GM21825 (cell line): ENCODE measurements around the gene TSKS.

Experiments
- ATAC-seq: cut with Tn5 transposase; IDR thresholded peaks from one replicate; pipeline ENCODE4 v1.9.1; 2021; ENCODE audit warnings: mild to moderate bottlenecking, moderate library complexity; ENCODE audit not compliant: unreplicated experiment

TSKS gene

GRCh38 chr19:49767967-49768581, 5.0 kb upstream of the TSKS start:
- no peak for ATAC-seq

- no peak for ATAC-seq
These were observed 4.3 kb upstream of the TSKS start for GRCh38 chr19:49767381-49767780.

- peak; percentile 8 for ATAC-seq
These were observed 3.8 kb upstream of the TSKS start, which contains the start of gene AP2A1 for GRCh38 chr19:49766930-49767299. Gene AP2A1 (plus strand): TSS chr19:49767001. CDS start chr19:49767134, 133 bp downstream.

- ATAC-seq: peak; percentile 88
These were observed 3.2 kb upstream of the TSKS start for GRCh38 chr19:49766007-49766929.

- no peak for ATAC-seq
These were observed 1.2 kb upstream of the TSKS start for GRCh38 chr19:49764341-49764740.

GRCh38 chr19:49761625-49762311, 1.3 kb downstream of the TSKS start:
- ATAC-seq: no peak

- no peak for ATAC-seq
These were observed 1.9 kb downstream of the TSKS start for GRCh38 chr19:49761249-49761624.

- ATAC-seq: no peak
These were observed 4.8 kb downstream of the TSKS start for GRCh38 chr19:49758292-49758691.

- no peak for ATAC-seq
These were observed 7.2 kb downstream of the TSKS start for GRCh38 chr19:49755956-49756355.

- ATAC-seq: no peak
These were observed 10.4 kb downstream of the TSKS start for GRCh38 chr19:49752701-49753100.

GRCh38 chr19:49749771-49750170, 13.3 kb downstream of the TSKS start:
- ATAC-seq: no peak

GRCh38 chr19:49749055-49749716, 13.9 kb downstream of the TSKS start:
- no peak for ATAC-seq

- no peak for ATAC-seq
These were observed 16.7 kb downstream of the TSKS start for GRCh38 chr19:49746206-49746958.

GRCh38 chr19:49744946-49745381, 18.1 kb downstream of the TSKS start:
- ATAC-seq: no peak

- ATAC-seq: no peak
These were observed 21.8 kb downstream of the TSKS start for GRCh38 chr19:49741210-49741844.

- ATAC-seq: no peak
These were observed 23.2 kb downstream of the TSKS start for GRCh38 chr19:49739933-49740332.

- ATAC-seq: no peak
These were observed 24.0 kb downstream of the TSKS start for GRCh38 chr19:49739098-49739497.

- no peak for ATAC-seq
These were observed 24.8 kb downstream of the TSKS start for GRCh38 chr19:49738268-49738667.

GRCh38 chr19:49730166-49730565, 32.9 kb downstream of the TSKS start:
- ATAC-seq: no peak
